Astrocyte (in vitro differentiated cells and primary cell): ENCODE results near the gene HPS3.

Experiments
- CTCF ChIP-seq: IDR thresholded peaks from 2 replicates; pipeline ENCODE4 v1.5.1; 2011; ENCODE audit warnings: low read depth, mild to moderate bottlenecking, inconsistent platforms, low read length, moderate library complexity; ENCODE audit not compliant: insufficient read depth
- EZH2 ChIP-seq: IDR thresholded peaks from 2 replicates; pipeline ENCODE4 v1.6.1; 2012; ENCODE audit warnings: mild to moderate bottlenecking, low read length, inconsistent platforms; ENCODE audit not compliant: insufficient read depth

- no peak for TF ChIP-seq CTCF
- no peak for TF ChIP-seq EZH2
Measured at GRCh38 chr3:149114458-149114857, 15.0 kb upstream of the HPS3 start.
